H9 (cell line): ENCODE data around the gene ZBTB20. TPM values are rescaled to one million over a fixed set of nuclear protein-coding genes. Genes with fewer than 3 reads are reported as not detected.

Experiments used
- DNase-seq: peaks from one replicate; pipeline ENCODE4 v3.0.0-alpha.2; 2017
- H2AFZ ChIP-seq: one replicate; pipeline ENCODE4 v1.6.1; 2013; ENCODE audit warnings: mild to moderate bottlenecking, low read length, control low read depth, moderate library complexity
- H2AK5ac ChIP-seq: 2 replicates; pipeline ENCODE4 v1.6.1; 2013; ENCODE audit warnings: low read length, control low read depth, mixed read lengths; ENCODE audit not compliant: insufficient read length
- H2BK120ac ChIP-seq: one replicate; pipeline ENCODE4 v1.6.1; 2013; ENCODE audit warnings: low read depth, mild to moderate bottlenecking, low read length, control low read depth, inconsistent platforms; ENCODE audit not compliant: poor library complexity, severe bottlenecking
- H2BK12ac ChIP-seq: 2 replicates; pipeline ENCODE4 v1.6.1; 2013; ENCODE audit warnings: low read length, control low read depth, mixed read lengths, low read depth; ENCODE audit not compliant: insufficient read length
- H2BK15ac ChIP-seq: 2 replicates; pipeline ENCODE4 v1.6.1; 2013; ENCODE audit warnings: low read depth, low read length, control low read depth
- H2BK20ac ChIP-seq: one replicate; pipeline ENCODE4 v1.6.1; 2013; ENCODE audit warnings: low read depth, mild to moderate bottlenecking, low read length, control low read depth, inconsistent platforms; ENCODE audit not compliant: poor library complexity, severe bottlenecking
- H2BK5ac ChIP-seq: 2 replicates; pipeline ENCODE4 v1.6.1; 2013; ENCODE audit warnings: low read length, control low read depth, mixed read lengths; ENCODE audit not compliant: insufficient read length
- H3K14ac ChIP-seq: 2 replicates; pipeline ENCODE4 v1.6.1; 2013; ENCODE audit warnings: low read length, control low read depth; ENCODE audit not compliant: insufficient read depth
- H3K18ac ChIP-seq: 2 replicates; pipeline ENCODE4 v1.6.1; 2013; ENCODE audit warnings: low read depth, mild to moderate bottlenecking, mixed read lengths, low read length, control low read depth; ENCODE audit not compliant: insufficient read length
- H3K23ac ChIP-seq: 2 replicates; pipeline ENCODE4 v1.6.1; 2013; ENCODE audit warnings: low read length, control low read depth, mixed read lengths, low read depth; ENCODE audit not compliant: insufficient read length
- H3K23me2 ChIP-seq: 2 replicates; pipeline ENCODE4 v1.6.1; 2013; ENCODE audit warnings: low read depth, mild to moderate bottlenecking, mixed read lengths, low read length, control low read depth; ENCODE audit not compliant: insufficient read length, poor library complexity, severe bottlenecking
- H3K27ac ChIP-seq: 2 replicates; pipeline ENCODE4 v1.5.1; 2013; ENCODE audit warnings: low read length, control low read depth, mixed read lengths, low read depth; ENCODE audit not compliant: insufficient read length
- H3K27me3 ChIP-seq: 2 replicates; pipeline ENCODE4 v1.6.1; 2013; ENCODE audit warnings: low read length, control low read depth, inconsistent platforms; ENCODE audit not compliant: insufficient read depth
- H3K4ac ChIP-seq: 2 replicates; pipeline ENCODE4 v1.6.1; 2013; ENCODE audit warnings: low read depth, mild to moderate bottlenecking, control low read depth, inconsistent platforms, low read length, moderate library complexity
- H3K4me1 ChIP-seq: 2 replicates; pipeline ENCODE4 v1.6.1; 2013; ENCODE audit warnings: low read length, control low read depth, inconsistent platforms; ENCODE audit not compliant: insufficient read depth
- H3K4me2 ChIP-seq: 2 replicates; pipeline ENCODE4 v1.6.1; 2013; ENCODE audit warnings: low read length, control low read depth, mixed read lengths; ENCODE audit not compliant: insufficient read length, insufficient read depth
- H3K56ac ChIP-seq: 2 replicates; pipeline ENCODE4 v1.6.1; 2013; ENCODE audit warnings: low read depth, mild to moderate bottlenecking, mixed read lengths, low read length, control low read depth; ENCODE audit not compliant: insufficient read length
- H3K79me1 ChIP-seq: 2 replicates; pipeline ENCODE4 v1.6.1; 2013; ENCODE audit warnings: low read depth, mild to moderate bottlenecking, moderate library complexity, low read length, control low read depth, inconsistent platforms; ENCODE audit not compliant: insufficient read depth, poor library complexity, severe bottlenecking
- H3K79me2 ChIP-seq: 2 replicates; pipeline ENCODE4 v1.6.1; 2013; ENCODE audit warnings: low read length, control low read depth, inconsistent platforms; ENCODE audit not compliant: insufficient read depth
- H3K9ac ChIP-seq: 2 replicates; pipeline ENCODE4 v1.6.1; 2013; ENCODE audit warnings: low read length, control low read depth, mixed read lengths; ENCODE audit not compliant: insufficient read length; ENCODE audit errors: extremely low read depth
- H3K9me3 ChIP-seq: one replicate; pipeline ENCODE4 v1.6.1; 2013; ENCODE audit warnings: low read depth, low read length, inconsistent platforms; ENCODE audit not compliant: control insufficient read depth
- H3T11ph ChIP-seq: one replicate; pipeline ENCODE4 v1.6.1; 2013; ENCODE audit warnings: mild to moderate bottlenecking, low read length, control low read depth, inconsistent platforms
- H4K20me1 ChIP-seq: one replicate; pipeline ENCODE4 v1.6.1; 2013; ENCODE audit not compliant: control insufficient read depth, insufficient read length, insufficient read depth
- H4K5ac ChIP-seq: 2 replicates; pipeline ENCODE4 v1.6.1; 2013; ENCODE audit warnings: low read depth, mild to moderate bottlenecking, mixed read lengths, low read length, control low read depth; ENCODE audit not compliant: insufficient read length
- H4K8ac ChIP-seq: replicated peaks from 2 replicates; pipeline ENCODE4 v1.6.1; 2013; ENCODE audit warnings: low read length, control low read depth, mixed read lengths, low read depth; ENCODE audit not compliant: insufficient read length
- H4K91ac ChIP-seq: 2 replicates; pipeline ENCODE4 v1.6.1; 2013; ENCODE audit warnings: low read depth, mild to moderate bottlenecking, moderate library complexity, mixed read lengths, low read length, control low read depth; ENCODE audit not compliant: insufficient read length
- H3K27ac Mint-ChIP-seq, 3 experiments: 2 replicates in 2 of 3; 3 replicates in 1 of 3; pipeline ENCODE4 v1.8.0; 2020 to 2021; ENCODE audit warnings: mixed read lengths in 3 of 3, mild to moderate bottlenecking in 1 of 3, moderate library complexity in 1 of 3
- H3K27me3 Mint-ChIP-seq: 2 replicates; pipeline ENCODE4 v1.8.0; 2021; ENCODE audit warnings: low read depth, mild to moderate bottlenecking, moderate library complexity, mixed read lengths
- H3K36me3 Mint-ChIP-seq, 3 experiments: 2 replicates in 2 of 3; 3 replicates in 1 of 3; pipeline ENCODE4 v1.8.0; 2020 to 2021; ENCODE audit warnings: low read depth in 3 of 3, mixed read lengths in 3 of 3; ENCODE audit not compliant: insufficient read depth in 1 of 3
- H3K4me1 Mint-ChIP-seq, 2 experiments: 2 replicates each; pipeline ENCODE4 v1.8.0; 2020; ENCODE audit warnings: mixed read lengths in 2 of 2
- H3K4me3 Mint-ChIP-seq, 2 experiments: 2 replicates in 1 of 2; 3 replicates in 1 of 2; pipeline ENCODE4 v1.8.0; 2020 to 2021; ENCODE audit warnings: mild to moderate bottlenecking in 2 of 2, mixed read lengths in 2 of 2, moderate library complexity in 1 of 2
- H3K9me3 Mint-ChIP-seq, 2 experiments: 2 replicates in 1 of 2; 3 replicates in 1 of 2; pipeline ENCODE4 v1.8.0; 2020; ENCODE audit warnings: mild to moderate bottlenecking in 2 of 2, mixed read lengths in 2 of 2, moderate library complexity in 1 of 2
- WGBS: extraction: QIAGEN DNeasy Blood & Tissue Kit; methylation state at CpG from one replicate; pipeline ENCODE4 v1.1.7; 2013; ENCODE audit warnings: missing lambda C conversion rate, low lambda C conversion rate, mixed read lengths; ENCODE audit not compliant: insufficient read length; ENCODE audit errors: extremely low coverage; 5-methylcytosine and 5-hydroxymethylcytosine counted together
- total RNA-seq: library from RNA; stranded (reverse); gene quantifications from 2 replicates; pipeline ENCODE4 v1.2.1, GENCODE V29; 2021
- TF ChIP-seq, protein P1 (sequence below): fragments of 200-600 bp; sonication (generic); conservative IDR thresholded peaks from 3 replicates; pipeline ENCODE4 v1.8.0; 2021; ENCODE audit warnings: antibody characterized with exemption, mild to moderate bottlenecking

Gene ZBTB20
- total RNA-seq, 1 experiment from 2014 or later, result 0.70 TPM

DNA sequence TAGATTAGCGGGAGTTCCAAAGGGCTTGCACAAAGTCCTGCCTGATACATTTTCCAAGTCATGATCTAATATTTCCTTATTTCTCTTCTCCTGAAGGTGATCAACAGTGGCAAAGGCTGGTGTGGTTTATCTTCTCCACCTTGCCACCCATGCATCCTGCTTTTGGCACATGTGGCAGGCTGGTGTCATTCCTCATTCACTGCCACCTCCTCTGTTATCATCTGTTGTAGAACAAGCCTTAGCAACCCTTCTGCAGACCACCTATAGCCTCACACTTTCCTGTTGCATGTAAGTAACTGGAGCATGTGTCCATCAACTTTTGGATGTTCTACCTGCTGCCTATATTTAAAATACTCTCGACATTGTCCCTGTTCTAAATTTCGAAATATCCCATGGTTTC lies 294.1 kb downstream of the ZBTB20 start:
- no CpG with 5 or more reads among the region's 3 CpGs for WGBS
- H3T11ph ChIP-seq, result no peak overlapping the region
- no peak overlapping the region for H3K4ac ChIP-seq
- H3K4me3 Mint-ChIP-seq, result no peak overlapping the region
- peaks cover 16 to 33% of the 10 kb centered on the region in 2 experiments for H3K4me1 Mint-ChIP-seq
- H3K79me2 ChIP-seq, result no peaks in the 10 kb centered on the region
- H2AFZ ChIP-seq, result no peak overlapping the region
- H3K23ac ChIP-seq, result no peak overlapping the region
- H3K4me1 ChIP-seq, result peaks cover 7% of the 10 kb centered on the region; the same call in 1 of the 2 replicates
- no peak overlapping the region for H2BK12ac ChIP-seq
- no peaks in the 10 kb centered on the region for H3K9me3 Mint-ChIP-seq
- H3K79me1 ChIP-seq, result no peaks in the 10 kb centered on the region
- H3K9ac ChIP-seq, result no peak overlapping the region
- TF ChIP-seq, protein P1, sequence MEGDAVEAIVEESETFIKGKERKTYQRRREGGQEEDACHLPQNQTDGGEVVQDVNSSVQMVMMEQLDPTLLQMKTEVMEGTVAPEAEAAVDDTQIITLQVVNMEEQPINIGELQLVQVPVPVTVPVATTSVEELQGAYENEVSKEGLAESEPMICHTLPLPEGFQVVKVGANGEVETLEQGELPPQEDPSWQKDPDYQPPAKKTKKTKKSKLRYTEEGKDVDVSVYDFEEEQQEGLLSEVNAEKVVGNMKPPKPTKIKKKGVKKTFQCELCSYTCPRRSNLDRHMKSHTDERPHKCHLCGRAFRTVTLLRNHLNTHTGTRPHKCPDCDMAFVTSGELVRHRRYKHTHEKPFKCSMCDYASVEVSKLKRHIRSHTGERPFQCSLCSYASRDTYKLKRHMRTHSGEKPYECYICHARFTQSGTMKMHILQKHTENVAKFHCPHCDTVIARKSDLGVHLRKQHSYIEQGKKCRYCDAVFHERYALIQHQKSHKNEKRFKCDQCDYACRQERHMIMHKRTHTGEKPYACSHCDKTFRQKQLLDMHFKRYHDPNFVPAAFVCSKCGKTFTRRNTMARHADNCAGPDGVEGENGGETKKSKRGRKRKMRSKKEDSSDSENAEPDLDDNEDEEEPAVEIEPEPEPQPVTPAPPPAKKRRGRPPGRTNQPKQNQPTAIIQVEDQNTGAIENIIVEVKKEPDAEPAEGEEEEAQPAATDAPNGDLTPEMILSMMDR, result no peak
- H4K20me1 ChIP-seq, result no peaks in the 10 kb centered on the region
- H3K27me3 Mint-ChIP-seq, result no peaks in the 10 kb centered on the region
- no peak overlapping the region for H3K14ac ChIP-seq
- no peak overlapping the region for H3K27ac Mint-ChIP-seq
- H2BK120ac ChIP-seq, result no peak overlapping the region
- H2BK5ac ChIP-seq, result no peak overlapping the region
- no peak overlapping the region for H3K56ac ChIP-seq
- H3K36me3 Mint-ChIP-seq, result no peaks in the 10 kb centered on the region
- no peak overlapping the region for H3K18ac ChIP-seq
- H2BK15ac ChIP-seq, result no peak overlapping the region
- DNase-seq, result no peak
- H3K4me2 ChIP-seq, result no peak overlapping the region
- H3K27ac ChIP-seq, result no peak overlapping the region
- no peaks in the 10 kb centered on the region for H3K23me2 ChIP-seq
- H3K9me3 ChIP-seq, result no peaks in the 10 kb centered on the region
- no peak overlapping the region for H2BK20ac ChIP-seq
- no peak overlapping the region for H4K5ac ChIP-seq
- H4K8ac ChIP-seq, result no peak overlapping the region
- H4K91ac ChIP-seq, result no peak overlapping the region
- no peaks in the 10 kb centered on the region for H3K27me3 ChIP-seq
- H2AK5ac ChIP-seq, result no peak overlapping the region
